Kidney capillary endothelial cell (primary cell): ENCODE measurements around the gene ST6GALNAC3.
"Not testable (repeated sequence)": the region's sequence is repeated elsewhere in the genome, so short reads cannot be mapped to it uniquely, and the experiment has no call there.

ENCODE experiments used
- DNase-seq: peaks from one replicate; pipeline ENCODE4 v3.0.0-alpha.2; 2018; ENCODE audit warnings: low spot score

Gene ST6GALNAC3

GRCh38 chr1:76341816-76342215 lies 267.3 kb downstream of the ST6GALNAC3 start:
- not testable (repeated sequence) for DNase-seq

- no peak for DNase-seq
Observed at GRCh38 chr1:76343356-76343755, 268.8 kb downstream of the ST6GALNAC3 start.

GRCh38 chr1:76351655-76352054 lies 277.1 kb downstream of the ST6GALNAC3 start:
- DNase-seq, result no peak

- DNase-seq, result no peak
Observed at GRCh38 chr1:76352741-76353435, 278.3 kb downstream of the ST6GALNAC3 start.

GRCh38 chr1:76354236-76354635 lies 279.7 kb downstream of the ST6GALNAC3 start:
- DNase-seq, result no peak

GRCh38 chr1:76366726-76367125 lies 292.2 kb downstream of the ST6GALNAC3 start:
- DNase-seq, result no peak

GRCh38 chr1:76371941-76372340 lies 297.4 kb downstream of the ST6GALNAC3 start:
- DNase-seq, result no peak

- no peak for DNase-seq
Observed at GRCh38 chr1:76374086-76374485, 299.5 kb downstream of the ST6GALNAC3 start.

GRCh38 chr1:76377247-76377646 lies 302.7 kb downstream of the ST6GALNAC3 start:
- DNase-seq, result no peak

- DNase-seq, result no peak
Observed at GRCh38 chr1:76379506-76379905, 305.0 kb downstream of the ST6GALNAC3 start.

- DNase-seq, result no peak
Observed at GRCh38 chr1:76381450-76382097, 307.0 kb downstream of the ST6GALNAC3 start.

- DNase-seq, result no peak
Observed at GRCh38 chr1:76388261-76388660, 313.7 kb downstream of the ST6GALNAC3 start.

- DNase-seq, result no peak
Observed at GRCh38 chr1:76390456-76390855, 315.9 kb downstream of the ST6GALNAC3 start.

GRCh38 chr1:76395059-76395458 lies 320.5 kb downstream of the ST6GALNAC3 start:
- DNase-seq, result no peak

- DNase-seq, result no peak
Observed at GRCh38 chr1:76402128-76402527, 327.6 kb downstream of the ST6GALNAC3 start.

- no peak for DNase-seq
Observed at GRCh38 chr1:76408303-76408702, 333.8 kb downstream of the ST6GALNAC3 start.

GRCh38 chr1:76410499-76410898 lies 336.0 kb downstream of the ST6GALNAC3 start:
- no peak for DNase-seq

GRCh38 chr1:76418531-76418930 lies 344.0 kb downstream of the ST6GALNAC3 start:
- no peak for DNase-seq

GRCh38 chr1:76419603-76420002 lies 345.1 kb downstream of the ST6GALNAC3 start:
- no peak for DNase-seq

- peak; percentile 60 for DNase-seq
Observed at GRCh38 chr1:76425201-76426145, 350.9 kb downstream of the ST6GALNAC3 start.

GRCh38 chr1:76426606-76427005 lies 352.1 kb downstream of the ST6GALNAC3 start:
- DNase-seq, result no peak

GRCh38 chr1:76428028-76428427 lies 353.5 kb downstream of the ST6GALNAC3 start:
- peak; percentile 10 for DNase-seq

GRCh38 chr1:76430531-76430930 lies 356.0 kb downstream of the ST6GALNAC3 start:
- DNase-seq, result no peak
